HTR-8/SVneo (cell line): ENCODE results near the gene KIDINS220.
A peak's percentile ranks its signal among the peaks of the same experiment; 100 is the strongest.

Experiments
- DNase-seq: peaks from one replicate; pipeline ENCODE4 v3.0.0; 2011; ENCODE audit warnings: low spot score, mixed read lengths; ENCODE audit not compliant: insufficient read length
- FAIRE-seq: peaks from 2 replicates; lab custom pipeline; 2011; peaks lifted over from hg19 to GRCh38; lab: Jason Lieb, UNC

KIDINS220 gene

GRCh38 chr2:8806885-8807704 lies 30.3 kb downstream of the KIDINS220 start:
- DNase-seq (no peak), FAIRE-seq (no peak)

GRCh38 chr2:8805278-8806210 lies 31.9 kb downstream of the KIDINS220 start:
- FAIRE-seq (no peak), DNase-seq (no peak)

- peak; percentile 73 for DNase-seq
- FAIRE-seq: no peak
These were observed 33.6 kb downstream of the KIDINS220 start for GRCh38 chr2:8803658-8804379.

GRCh38 chr2:8802741-8803140 lies 34.7 kb downstream of the KIDINS220 start:
- DNase-seq (no peak), FAIRE-seq (no peak)

GRCh38 chr2:8800821-8801220 lies 36.6 kb downstream of the KIDINS220 start:
- no peak for FAIRE-seq
- DNase-seq: no peak

- FAIRE-seq (no peak), DNase-seq (no peak)
These were observed 37.2 kb downstream of the KIDINS220 start for GRCh38 chr2:8800218-8800617.

GRCh38 chr2:8799004-8799403 lies 38.4 kb downstream of the KIDINS220 start:
- DNase-seq (no peak), FAIRE-seq (no peak)

GRCh38 chr2:8798393-8798792 lies 39.0 kb downstream of the KIDINS220 start:
- no peak for DNase-seq
- FAIRE-seq: no peak

- no peak for DNase-seq
- no peak for FAIRE-seq
These were observed 39.7 kb downstream of the KIDINS220 start for GRCh38 chr2:8797682-8798081.

GRCh38 chr2:8796878-8797550 lies 40.4 kb downstream of the KIDINS220 start:
- no peak for DNase-seq
- FAIRE-seq: no peak

- DNase-seq (no peak), FAIRE-seq (no peak)
These were observed 41.0 kb downstream of the KIDINS220 start for GRCh38 chr2:8796315-8796848.

GRCh38 chr2:8794923-8795825 lies 42.2 kb downstream of the KIDINS220 start:
- FAIRE-seq (no peak), DNase-seq (no peak)

- no peak for FAIRE-seq
- DNase-seq: no peak
These were observed 46.7 kb downstream of the KIDINS220 start for GRCh38 chr2:8790739-8791162.

GRCh38 chr2:8786463-8786862 lies 51.0 kb downstream of the KIDINS220 start:
- no peak for DNase-seq
- no peak for FAIRE-seq

- DNase-seq (no peak), FAIRE-seq (no peak)
These were observed 57.4 kb downstream of the KIDINS220 start for GRCh38 chr2:8779795-8780671.

GRCh38 chr2:8774371-8774770 lies 63.0 kb downstream of the KIDINS220 start:
- DNase-seq: no peak

GRCh38 chr2:8767324-8767723 lies 70.1 kb downstream of the KIDINS220 start:
- FAIRE-seq: no peak
- no peak for DNase-seq

More at GRCh38 chr2:8774371-8774770, 63.0 kb downstream of the KIDINS220 start:
- FAIRE-seq: no peak
